Islet precursor cell (in vitro differentiated cells): ENCODE results near the gene NFIA.
"Not testable (repeated sequence)": the region's sequence is repeated elsewhere in the genome, so short reads cannot be mapped to it uniquely, and the experiment has no call there.

Experiments used
- DNase-seq: peaks from one replicate; pipeline ENCODE4 v3.0.0-alpha.2; 2018

The NFIA gene

GRCh38 chr1:61061601-61062000, 20.8 kb upstream of the NFIA start:
- not testable (repeated sequence) for DNase-seq

- no peak for DNase-seq
Measured at GRCh38 chr1:61064673-61065072, 17.7 kb upstream of the NFIA start.

- no peak for DNase-seq
Measured at GRCh38 chr1:61067446-61068019, 14.8 kb upstream of the NFIA start.

- no peak for DNase-seq
Measured at GRCh38 chr1:61070054-61070453, 12.3 kb upstream of the NFIA start.

GRCh38 chr1:61071205-61072130, 10.9 kb upstream of the NFIA start:
- DNase-seq = no peak

GRCh38 chr1:61073871-61074270, 8.5 kb upstream of the NFIA start:
- no peak for DNase-seq

- not testable (repeated sequence) for DNase-seq
Measured at GRCh38 chr1:61075833-61076232, 6.5 kb upstream of the NFIA start.

- DNase-seq = peak; percentile 98
Measured at GRCh38 chr1:61076728-61077675, 5.4 kb upstream of the NFIA start.

GRCh38 chr1:61077676-61078541, 4.5 kb upstream of the NFIA start:
- DNase-seq = peak; percentile 95

GRCh38 chr1:61078618-61079295, 3.6 kb upstream of the NFIA start:
- no peak for DNase-seq

GRCh38 chr1:61079296-61079897, 3.0 kb upstream of the NFIA start:
- DNase-seq = no peak

GRCh38 chr1:61079898-61080336, 2.4 kb upstream of the NFIA start:
- peak; percentile 89 for DNase-seq

GRCh38 chr1:61080413-61081143, 1.8 kb upstream of the NFIA start:
- no peak for DNase-seq

GRCh38 chr1:61081144-61081685, 1.1 kb upstream of the NFIA start:
- DNase-seq = no peak

- peak; percentile 71 for DNase-seq
Measured at GRCh38 chr1:61081686-61082310, 563 bp upstream of the NFIA start.

- peak; percentile 56 for DNase-seq
Measured at GRCh38 chr1:61083013-61083806, 849 bp downstream of the NFIA start.

- DNase-seq = no peak
Measured at GRCh38 chr1:61083807-61084440, 1.6 kb downstream of the NFIA start.

- no peak for DNase-seq
Measured at GRCh38 chr1:61084491-61085031, 2.2 kb downstream of the NFIA start.
